Measurements from ENCODE around the gene NNMT. TPM values are rescaled to one million over a fixed set of nuclear protein-coding genes. Genes with fewer than 3 reads are reported as not detected.

NNMT gene
- total RNA-seq, 4 donors from 2014 or later, result 157 to 968 (median 541) TPM

DNA sequence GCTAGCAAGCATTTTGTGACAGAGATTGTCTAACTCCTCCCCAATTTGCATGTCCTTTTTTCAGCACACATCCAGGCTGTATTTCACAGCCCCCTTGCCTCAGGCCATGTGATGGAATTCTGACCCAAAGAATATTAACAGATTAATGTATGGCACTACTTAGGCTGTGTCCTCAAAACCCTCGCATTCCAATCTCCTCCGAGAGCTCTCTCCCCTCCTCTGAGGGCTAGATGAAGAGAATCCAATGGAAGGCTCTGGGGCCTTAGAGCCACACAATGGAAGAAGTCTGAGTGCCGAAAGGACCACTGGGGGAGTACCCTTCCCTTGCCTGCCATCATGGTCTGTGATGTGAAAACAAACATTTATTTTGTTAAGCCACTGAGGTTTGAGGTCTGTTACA lies 13.7 kb upstream of the NNMT start:
- DNase-seq, result no peak
- no peaks in the 10 kb centered on the region for H3K9me3 ChIP-seq
- in situ Hi-C loops (cut with MboI; ENCODE audit: low sequenced_read_pairs in 4 of 4) (loop anchor here in 2 of 4 donors (25.0 kb wide), 1 partner anchor 395 kb away; the partner anchor contains the start of gene USP28 (in 2 of the 2)), intact Hi-C loops (cut with DNase I; ENCODE audit: low total_unique reads) (loop anchor here (5.0 kb wide), 1 partner anchor 155 kb away; the partner anchor contains the start of gene REXO2)
- TF ChIP-seq POLR2A (IDR thresholded peaks at IDR 0.05), result no peak
- TF ChIP-seq, protein P1, sequence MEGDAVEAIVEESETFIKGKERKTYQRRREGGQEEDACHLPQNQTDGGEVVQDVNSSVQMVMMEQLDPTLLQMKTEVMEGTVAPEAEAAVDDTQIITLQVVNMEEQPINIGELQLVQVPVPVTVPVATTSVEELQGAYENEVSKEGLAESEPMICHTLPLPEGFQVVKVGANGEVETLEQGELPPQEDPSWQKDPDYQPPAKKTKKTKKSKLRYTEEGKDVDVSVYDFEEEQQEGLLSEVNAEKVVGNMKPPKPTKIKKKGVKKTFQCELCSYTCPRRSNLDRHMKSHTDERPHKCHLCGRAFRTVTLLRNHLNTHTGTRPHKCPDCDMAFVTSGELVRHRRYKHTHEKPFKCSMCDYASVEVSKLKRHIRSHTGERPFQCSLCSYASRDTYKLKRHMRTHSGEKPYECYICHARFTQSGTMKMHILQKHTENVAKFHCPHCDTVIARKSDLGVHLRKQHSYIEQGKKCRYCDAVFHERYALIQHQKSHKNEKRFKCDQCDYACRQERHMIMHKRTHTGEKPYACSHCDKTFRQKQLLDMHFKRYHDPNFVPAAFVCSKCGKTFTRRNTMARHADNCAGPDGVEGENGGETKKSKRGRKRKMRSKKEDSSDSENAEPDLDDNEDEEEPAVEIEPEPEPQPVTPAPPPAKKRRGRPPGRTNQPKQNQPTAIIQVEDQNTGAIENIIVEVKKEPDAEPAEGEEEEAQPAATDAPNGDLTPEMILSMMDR (IDR thresholded peaks at IDR 0.05 in 4 of 5, conservative IDR thresholded peaks at IDR 0.05 in 1 of 5), result no peak
- H3K4me3 ChIP-seq, result no peak overlapping the region
- no peaks in the 10 kb centered on the region for H3K36me3 ChIP-seq
- peaks cover 8 to 10% of the 10 kb centered on the region in 2 donors for H3K4me1 ChIP-seq
- ATAC-seq, result no peak
- no peaks in the 10 kb centered on the region for H3K27me3 ChIP-seq
- H3K27ac ChIP-seq, result no peak overlapping the region

DNA sequence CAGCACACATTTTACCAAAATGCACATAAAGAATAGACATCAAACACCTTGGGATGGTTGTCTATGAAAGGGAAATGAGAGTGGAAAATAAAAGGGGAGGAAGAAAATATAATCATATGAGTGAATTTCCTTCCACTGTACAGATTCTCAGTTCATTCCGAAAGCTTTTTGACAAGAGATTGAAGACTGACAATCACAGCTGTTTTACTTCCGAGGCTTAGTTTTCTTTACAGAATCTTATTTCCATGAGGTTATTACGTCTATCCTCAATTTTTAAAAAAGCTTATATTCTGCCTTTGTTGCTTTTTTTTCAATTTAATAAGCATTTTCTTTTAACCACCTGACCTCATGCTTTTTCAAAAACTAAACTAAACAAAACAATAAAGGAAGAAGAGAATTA lies 12.8 kb upstream of the NNMT start:
- in situ Hi-C loops (cut with MboI; ENCODE audit: low sequenced_read_pairs in 4 of 4) (loop anchor here in 2 of 4 donors (25.0 kb wide), 1 partner anchor 396 kb away; the partner anchor contains the start of gene USP28 (in 2 of the 2)), intact Hi-C loops (cut with DNase I; ENCODE audit: low total_unique reads) (loop anchor here (5.0 kb wide), 1 partner anchor 154 kb away; the partner anchor contains the start of gene REXO2)
- no peaks in the 10 kb centered on the region for H3K27me3 ChIP-seq
- H3K9me3 ChIP-seq, result no peaks in the 10 kb centered on the region
- H3K4me3 ChIP-seq, result no peak overlapping the region
- ATAC-seq (no peak), DNase-seq (no peak)
- H3K36me3 ChIP-seq, result no peaks in the 10 kb centered on the region
- peaks cover 8 to 10% of the 10 kb centered on the region in 2 donors for H3K4me1 ChIP-seq
- no peak for TF ChIP-seq POLR2A (IDR thresholded peaks at IDR 0.05)
- TF ChIP-seq, protein P1 (IDR thresholded peaks at IDR 0.05 in 4 of 5, conservative IDR thresholded peaks at IDR 0.05 in 1 of 5), result no peak
- H3K27ac ChIP-seq, result no peak overlapping the region

DNA sequence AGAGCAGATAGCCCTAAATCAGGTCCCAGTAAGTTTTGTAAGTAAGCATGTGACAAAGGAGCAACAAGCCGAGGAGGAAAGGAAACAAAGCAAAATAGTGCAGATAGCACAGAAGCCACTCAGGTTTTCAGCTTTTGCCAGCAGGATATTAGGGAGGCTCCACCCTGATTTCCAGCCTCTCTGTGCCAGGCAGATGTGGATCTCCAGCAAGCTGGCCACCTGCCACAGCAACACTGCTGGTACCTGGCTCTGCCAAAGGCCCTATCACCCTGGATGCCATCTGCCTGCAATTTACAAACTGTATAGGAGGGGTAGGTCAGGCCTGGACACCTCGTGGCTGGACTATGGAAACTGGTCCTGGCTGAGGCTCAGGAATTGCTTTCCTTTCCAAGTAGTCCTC lies 12.2 kb upstream of the NNMT start:
- no peaks in the 10 kb centered on the region for H3K27me3 ChIP-seq
- peaks cover 8 to 10% of the 10 kb centered on the region in 2 donors for H3K4me1 ChIP-seq
- no peak overlapping the region for H3K4me3 ChIP-seq
- intact Hi-C loops (cut with DNase I; ENCODE audit: low total_unique reads), result loop anchor here (5.0 kb wide), 1 partner anchor 153 kb away; the partner anchor contains the start of gene REXO2
- in situ Hi-C loops (cut with MboI; ENCODE audit: low sequenced_read_pairs in 4 of 4), result loop anchor here in 2 of 4 donors (25.0 kb wide), 1 partner anchor 397 kb away; the partner anchor contains the start of gene USP28 (in 2 of the 2)
- ATAC-seq, result peak in 1 of 2 donors; percentile 15
- H3K9me3 ChIP-seq, result no peaks in the 10 kb centered on the region
- peak in 1 of 2 donors; percentile 21 for TF ChIP-seq POLR2A (IDR thresholded peaks at IDR 0.05)
- TF ChIP-seq, protein P1 (IDR thresholded peaks at IDR 0.05 in 4 of 5, conservative IDR thresholded peaks at IDR 0.05 in 1 of 5), result no peak
- DNase-seq, result no peak
- peak overlapping the region in 1 of 4 donors; percentile 14 for H3K27ac ChIP-seq
- H3K36me3 ChIP-seq, result no peaks in the 10 kb centered on the region

DNA sequence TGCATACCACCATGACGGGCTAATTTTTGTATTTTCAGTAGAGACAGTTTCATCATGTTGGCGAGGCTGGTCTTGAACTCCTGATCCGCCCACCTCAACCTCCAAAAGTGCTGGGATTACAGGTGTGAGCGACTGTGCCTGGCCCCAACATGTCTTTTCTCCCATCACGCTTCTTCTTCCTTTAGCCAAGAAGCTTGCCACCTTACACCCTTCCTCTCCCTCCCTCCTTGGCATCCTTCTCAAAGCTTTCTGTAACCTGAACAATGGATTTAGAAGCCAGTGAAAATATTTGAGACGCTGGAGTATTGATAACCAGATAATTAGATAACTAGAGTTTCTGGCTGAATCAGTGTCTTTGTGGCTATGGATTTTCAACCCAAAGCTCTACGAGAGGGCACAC lies 11.3 kb upstream of the NNMT start:
- ATAC-seq (no peak), DNase-seq (no peak)
- H3K4me3 ChIP-seq, result no peak overlapping the region
- in situ Hi-C loops (cut with MboI; ENCODE audit: low sequenced_read_pairs in 4 of 4), result loop anchor here in 2 of 4 donors (25.0 kb wide), 1 partner anchor 398 kb away; the partner anchor contains the start of gene USP28 (in 2 of the 2)
- H3K27ac ChIP-seq, result no peak overlapping the region
- H3K4me1 ChIP-seq, result peaks cover 8 to 10% of the 10 kb centered on the region in 2 donors
- TF ChIP-seq, protein P1 (IDR thresholded peaks at IDR 0.05 in 4 of 5, conservative IDR thresholded peaks at IDR 0.05 in 1 of 5), result no peak
- TF ChIP-seq POLR2A (IDR thresholded peaks at IDR 0.05), result no peak
- intact Hi-C loops (cut with DNase I; ENCODE audit: low total_unique reads), result loop anchor here (5.0 kb wide), 1 partner anchor 152 kb away; the partner anchor contains the start of gene REXO2
- H3K27me3 ChIP-seq, result no peaks in the 10 kb centered on the region
- no peaks in the 10 kb centered on the region for H3K36me3 ChIP-seq
- H3K9me3 ChIP-seq, result no peaks in the 10 kb centered on the region

All from gastrocnemius medialis (tissue), 4 donors.